Activated CD4-positive, alpha-beta memory T cell treated with anti-CD3 and anti-CD28 coated beads, Interleukin-2, amount 10 ng/mL, durations not matched to agents 7 days and 5 days (primary cell): ENCODE data around the gene PERM1. TPM values are rescaled to one million over a fixed set of nuclear protein-coding genes. Genes with fewer than 3 reads are reported as not detected.

ENCODE experiments used
- CTCF ChIA-PET: fragments of 350-600 bp; sonication (Branson Sonifier 250); formaldehyde crosslinking; loops from one replicate; lab custom pipeline; 2021; ENCODE audit warnings: antibody characterized with exemption, inconsistent platforms; lab: Charles Lee
- POLR2A ChIA-PET: fragments of 350-600 bp; sonication (Branson Sonifier 250); formaldehyde crosslinking; loops from one replicate; lab custom pipeline; 2021; ENCODE audit warnings: antibody characterized with exemption; lab: Charles Lee
- DNase-seq: peaks from one replicate; pipeline ENCODE4 v3.0.0-alpha.2; 2020
- H3K27ac Mint-ChIP-seq: one replicate; pipeline ENCODE4 v1.8.0; 2021; ENCODE audit warnings: mild to moderate bottlenecking, mixed read lengths
- H3K27me3 Mint-ChIP-seq: one replicate; pipeline ENCODE4 v1.8.0; 2021; ENCODE audit warnings: mixed read lengths
- H3K36me3 Mint-ChIP-seq: one replicate; pipeline ENCODE4 v1.8.0; 2021; ENCODE audit warnings: low read depth, mixed read lengths
- H3K4me1 Mint-ChIP-seq: one replicate; pipeline ENCODE4 v1.8.0; 2021; ENCODE audit warnings: mixed read lengths
- H3K4me3 Mint-ChIP-seq: one replicate; pipeline ENCODE4 v1.8.0; 2021; ENCODE audit warnings: mild to moderate bottlenecking, mixed read lengths
- H3K9me3 Mint-ChIP-seq: one replicate; pipeline ENCODE4 v1.8.0; 2021; ENCODE audit warnings: mixed read lengths
- total RNA-seq, 2 experiments: library from RNA; stranded (reverse); gene quantifications; one replicate each; pipeline ENCODE4 v1.2.3, GENCODE V29; 2021

Gene PERM1
- total RNA-seq, 2 experiments from 2014 or later = not detected

DNA sequence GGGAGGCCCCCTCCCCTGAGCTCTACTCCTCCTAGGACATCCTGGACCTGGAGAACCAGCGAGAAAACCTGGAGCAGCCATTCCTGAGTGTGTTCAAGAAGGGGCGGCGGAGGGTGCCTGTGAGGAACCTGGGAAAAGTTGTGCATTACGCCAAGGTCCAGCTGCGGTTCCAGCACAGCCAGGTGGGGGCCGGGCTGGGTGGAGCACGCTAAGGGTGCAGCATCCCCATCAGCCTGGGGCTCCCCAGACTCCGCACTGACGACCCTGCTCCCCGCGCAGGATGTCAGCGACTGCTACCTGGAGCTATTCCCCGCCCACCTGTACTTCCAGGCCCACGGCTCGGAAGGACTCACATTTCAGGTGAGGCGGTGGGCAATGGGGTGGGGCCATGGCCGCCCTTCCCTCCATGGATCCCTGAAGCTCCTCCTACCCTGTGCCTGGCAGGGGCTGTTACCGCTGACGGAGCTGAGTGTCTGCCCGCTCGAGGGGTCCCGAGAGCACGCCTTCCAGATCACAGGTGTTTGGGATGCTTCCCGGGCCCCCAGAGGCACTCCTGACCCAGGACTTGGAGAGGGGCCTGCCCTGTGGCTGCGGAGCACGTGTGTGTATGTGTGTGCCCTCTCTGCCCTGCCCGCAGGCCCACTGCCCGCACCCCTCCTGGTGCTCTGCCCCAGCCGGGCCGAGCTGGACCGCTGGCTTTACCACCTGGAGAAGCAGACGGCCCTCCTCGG lies 11.5 kb downstream of the PERM1 start:
- DNase-seq = no peak
- ChIA-PET CTCF (interaction anchor here (0.7 to 0.9 kb wide), 2 partner anchors 64 to 1668 kb away, joined by 3 read pairs; no protein-coding TSS in a partner anchor), POLR2A (no interaction called here)
- peaks cover 8% of the 10 kb centered on the region for H3K27me3 Mint-ChIP-seq
- peaks cover 3% of the 10 kb centered on the region for H3K36me3 Mint-ChIP-seq
- H3K4me1 Mint-ChIP-seq = peaks cover 15% of the 10 kb centered on the region
- H3K4me3 Mint-ChIP-seq = no peak overlapping the region
- no peak overlapping the region for H3K27ac Mint-ChIP-seq
- H3K9me3 Mint-ChIP-seq = peaks cover 7% of the 10 kb centered on the region

DNA sequence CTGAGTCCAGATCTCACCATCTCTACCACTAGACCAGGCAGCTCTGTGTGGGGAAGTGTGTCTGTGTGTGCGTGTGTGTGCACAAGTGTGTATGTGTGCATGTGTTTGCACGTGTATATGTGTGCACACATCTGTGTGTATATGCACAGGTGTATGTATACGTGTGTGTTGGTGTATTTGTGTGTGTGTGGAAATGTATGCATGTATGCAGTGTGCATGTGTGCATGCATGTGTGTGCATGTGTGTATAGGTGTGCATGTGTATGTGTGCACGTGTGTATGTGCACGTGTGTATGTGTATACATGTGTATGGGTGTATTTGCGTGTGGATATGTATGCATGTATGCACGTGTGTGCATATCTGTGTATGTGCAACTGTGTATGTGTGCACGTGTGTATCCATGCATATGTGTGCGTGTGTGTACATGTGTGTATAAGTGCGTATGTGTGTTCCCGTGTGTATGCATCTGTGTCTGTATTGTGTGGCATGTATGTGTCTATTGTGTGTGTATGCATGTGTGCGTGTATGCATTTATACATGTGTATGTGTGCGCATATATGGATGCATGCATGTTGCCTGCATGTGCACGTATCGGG lies 12.5 kb downstream of the PERM1 start:
- peaks cover 7% of the 10 kb centered on the region for H3K9me3 Mint-ChIP-seq
- H3K27ac Mint-ChIP-seq = no peak overlapping the region
- H3K36me3 Mint-ChIP-seq = peaks cover 6% of the 10 kb centered on the region
- no peak overlapping the region for H3K4me3 Mint-ChIP-seq
- no peak for DNase-seq
- H3K27me3 Mint-ChIP-seq = peaks cover 8% of the 10 kb centered on the region
- CTCF ChIA-PET = no interaction called here
- POLR2A ChIA-PET = no interaction called here
- H3K4me1 Mint-ChIP-seq = peaks cover 17% of the 10 kb centered on the region

DNA sequence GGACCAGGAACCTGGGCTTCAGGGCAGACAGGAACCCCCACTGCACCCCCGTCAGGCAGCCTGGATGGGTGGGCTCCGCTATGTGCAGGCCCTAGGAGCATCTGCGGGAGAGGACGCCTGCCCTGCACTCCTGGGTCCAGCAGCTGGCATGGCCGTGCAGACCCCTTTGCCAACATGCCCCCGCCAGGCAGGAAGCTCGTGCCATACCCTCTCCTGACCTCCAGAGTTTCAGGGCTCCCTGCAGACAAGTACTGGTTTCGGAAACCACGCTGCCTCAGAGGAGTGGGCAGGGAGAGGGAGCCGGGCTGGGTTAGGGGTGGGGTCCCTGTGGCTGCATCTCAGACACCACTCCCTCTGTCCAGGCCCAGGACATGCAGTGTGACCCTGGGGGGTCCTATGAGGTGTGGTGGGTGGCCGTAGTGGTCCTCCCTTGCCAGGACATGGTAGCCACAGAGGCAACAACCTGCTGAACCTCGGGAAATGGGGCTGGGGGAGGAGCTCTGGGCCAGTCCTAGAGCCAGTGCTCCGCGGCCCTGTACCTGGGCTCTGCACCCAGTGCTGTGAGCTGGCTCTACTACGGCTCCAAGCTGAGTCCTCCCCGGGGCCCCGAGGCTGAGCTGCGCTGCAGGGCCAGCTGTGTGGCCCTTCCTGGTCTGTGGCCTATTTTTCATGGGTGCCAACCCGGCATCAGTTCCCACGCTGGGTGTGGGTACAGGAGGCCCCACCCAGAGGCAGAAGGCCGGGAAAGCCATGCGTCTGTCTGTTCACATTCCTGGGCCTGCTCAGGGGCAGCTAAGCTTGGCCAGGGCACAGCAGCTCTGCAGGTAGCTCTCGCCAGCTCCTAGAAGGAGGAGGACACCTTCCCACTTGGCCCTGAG lies 14.2 kb downstream of the PERM1 start:
- no peak overlapping the region for H3K27ac Mint-ChIP-seq
- H3K4me1 Mint-ChIP-seq = peaks cover 17% of the 10 kb centered on the region
- H3K9me3 Mint-ChIP-seq = peaks cover 7% of the 10 kb centered on the region
- H3K27me3 Mint-ChIP-seq = peaks cover 8% of the 10 kb centered on the region
- H3K4me3 Mint-ChIP-seq = no peak overlapping the region
- POLR2A ChIA-PET = interaction anchor here (0.9 to 2.2 kb wide), 6 partner anchors 8 to 47 kb away, joined by 4 to 12 read pairs (median 6); partner anchors contain the start of genes ISG15 and NOC2L
- CTCF ChIA-PET = interaction anchor here (1.3 to 2.5 kb wide), 2 partner anchors 8 to 17 kb away, joined by 3 to 12 read pairs; no protein-coding TSS in a partner anchor
- DNase-seq = no peak
- H3K36me3 Mint-ChIP-seq = peaks cover 10% of the 10 kb centered on the region

DNA sequence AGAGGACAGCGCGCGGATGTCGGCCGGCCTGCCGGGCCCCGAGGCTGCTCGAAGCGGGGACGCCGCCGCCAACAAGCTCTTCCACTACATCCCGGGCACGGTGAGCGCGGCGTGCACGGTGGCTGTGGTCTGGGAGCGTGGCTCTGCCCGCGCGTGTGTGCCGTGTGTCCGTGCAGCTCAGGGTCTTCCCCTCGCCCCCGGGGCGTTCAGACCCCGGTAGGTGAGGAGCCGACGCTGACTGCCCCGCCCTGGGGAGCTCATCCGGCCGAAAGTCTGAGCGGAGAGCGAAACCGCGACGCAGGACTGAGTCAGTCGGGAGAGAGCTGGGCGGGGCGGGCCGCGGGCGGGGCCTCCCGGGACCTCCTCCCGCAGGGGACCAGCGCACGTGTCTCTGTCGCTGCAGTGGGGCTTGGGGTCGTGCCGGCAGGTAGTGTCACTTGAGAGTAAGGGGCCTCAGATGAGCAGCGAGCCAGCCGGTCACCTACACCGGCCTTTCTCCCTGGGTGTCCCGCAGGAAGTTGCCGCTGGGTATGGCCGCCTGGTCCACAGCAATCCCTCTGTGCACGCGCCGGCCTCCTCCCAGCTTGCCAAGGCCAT lies 15.1 kb downstream of the PERM1 start:
- DNase-seq = peak; percentile 87
- H3K9me3 Mint-ChIP-seq = peaks cover 7% of the 10 kb centered on the region
- peaks cover 8% of the 10 kb centered on the region for H3K27me3 Mint-ChIP-seq
- POLR2A ChIA-PET = interaction anchor here (1.0 to 2.2 kb wide), 6 partner anchors 8 to 61 kb away, joined by 3 to 12 read pairs (median 6); partner anchors contain the start of genes ISG15 and NOC2L
- H3K4me1 Mint-ChIP-seq = peaks cover 20% of the 10 kb centered on the region
- H3K4me3 Mint-ChIP-seq = peak overlapping the region; percentile 82
- H3K36me3 Mint-ChIP-seq = peaks cover 14% of the 10 kb centered on the region
- CTCF ChIA-PET = interaction anchor here (1.0 to 2.5 kb wide), 4 partner anchors 9 to 97 kb away, joined by 5 to 12 read pairs (median 6); partner anchors contain the start of gene PERM1
- peak overlapping the region; percentile 83 for H3K27ac Mint-ChIP-seq

DNA sequence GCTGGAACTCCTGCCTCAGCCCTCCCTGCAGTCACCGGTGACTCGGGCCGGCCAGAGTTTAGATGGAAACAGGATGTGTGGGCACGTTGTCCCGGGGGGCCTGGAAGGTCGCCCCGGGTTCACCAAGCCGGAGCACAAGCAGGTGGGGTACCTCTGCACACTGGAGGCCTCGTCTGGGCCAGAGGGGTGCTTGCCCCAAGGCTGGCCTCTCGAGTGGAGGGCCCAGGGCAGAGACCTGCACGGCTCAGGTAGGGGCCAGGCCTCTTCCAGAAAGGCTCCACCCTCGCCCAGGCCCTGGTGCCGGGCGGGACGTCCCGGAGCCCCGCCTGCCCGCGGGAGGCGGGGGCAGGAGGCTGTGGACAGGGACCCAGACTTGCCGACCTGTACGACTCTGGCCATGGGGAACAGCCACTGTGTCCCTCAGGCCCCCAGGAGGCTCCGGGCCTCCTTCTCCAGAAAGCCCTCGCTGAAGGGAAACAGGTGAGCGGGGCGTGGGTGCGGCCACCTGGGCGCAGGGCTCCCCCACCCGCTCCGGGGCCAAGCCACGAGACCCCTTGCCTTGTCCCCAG lies 15.7 kb downstream of the PERM1 start, which contains the start of gene PLEKHN1:
Gene PLEKHN1 (plus strand): TSS at position 348 of the 569 bp plus-strand sequence. CDS start 50 bp downstream, at position 398.
- Mint-ChIP-seq H3K27me3 (peaks cover 8% of the 10 kb centered on the region), H3K36me3 (peaks cover 14% of the 10 kb centered on the region), H3K27ac (peak within 1 kb of the TSS; percentile 83), H3K4me3 (peak within 1 kb of the TSS; percentile 82), H3K9me3 (peaks cover 7% of the 10 kb centered on the region), H3K4me1 (peaks cover 25% of the 10 kb centered on the region)
- ChIA-PET CTCF (interaction anchor here (1.0 to 2.5 kb wide), 4 partner anchors 10 to 97 kb away, joined by 5 to 12 read pairs (median 6); partner anchors contain the start of gene PERM1), POLR2A (interaction anchor here (1.0 to 2.2 kb wide), 5 partner anchors 7 to 61 kb away, joined by 3 to 12 read pairs (median 6); partner anchors contain the start of genes ISG15 and NOC2L)
- DNase-seq = peak; percentile 61

DNA sequence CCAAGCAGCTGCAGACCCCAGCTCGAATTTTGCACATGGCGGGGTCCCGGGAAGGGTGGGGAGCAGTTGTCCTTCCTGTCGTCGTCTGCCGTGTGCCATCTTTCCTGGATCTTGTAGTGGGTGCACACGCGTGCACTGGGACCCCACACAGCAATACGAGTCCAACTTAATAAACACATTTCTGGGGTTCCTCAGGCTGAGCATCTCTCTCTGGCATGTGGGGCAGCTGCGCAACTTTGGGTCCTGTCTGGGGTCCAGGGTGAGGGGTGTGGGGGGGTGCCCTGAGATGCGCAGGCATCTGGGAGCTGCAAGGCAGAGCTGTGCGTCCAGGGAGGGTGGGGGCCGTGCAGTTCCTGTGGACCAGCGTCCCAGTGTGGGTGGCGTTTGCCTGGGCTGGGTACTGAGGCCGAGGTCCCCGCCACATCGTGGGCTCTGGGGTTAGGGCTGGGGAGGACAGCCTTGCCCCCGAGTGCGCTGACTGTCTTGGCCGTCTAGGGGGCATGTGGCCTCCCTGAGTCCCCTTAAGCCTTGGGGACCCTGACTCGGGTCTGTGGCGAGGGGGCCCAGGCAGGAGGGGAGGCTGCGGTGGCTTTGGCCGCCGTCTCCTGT lies 16.3 kb downstream of the PERM1 start:
- CTCF ChIA-PET = interaction anchor here (2.4 kb wide), 1 partner anchor 98 kb away, joined by 7 read pairs; no protein-coding TSS in a partner anchor
- Mint-ChIP-seq H3K4me3 (peak overlapping the region; percentile 57), H3K27ac (peak overlapping the region; percentile 74)

DNA sequence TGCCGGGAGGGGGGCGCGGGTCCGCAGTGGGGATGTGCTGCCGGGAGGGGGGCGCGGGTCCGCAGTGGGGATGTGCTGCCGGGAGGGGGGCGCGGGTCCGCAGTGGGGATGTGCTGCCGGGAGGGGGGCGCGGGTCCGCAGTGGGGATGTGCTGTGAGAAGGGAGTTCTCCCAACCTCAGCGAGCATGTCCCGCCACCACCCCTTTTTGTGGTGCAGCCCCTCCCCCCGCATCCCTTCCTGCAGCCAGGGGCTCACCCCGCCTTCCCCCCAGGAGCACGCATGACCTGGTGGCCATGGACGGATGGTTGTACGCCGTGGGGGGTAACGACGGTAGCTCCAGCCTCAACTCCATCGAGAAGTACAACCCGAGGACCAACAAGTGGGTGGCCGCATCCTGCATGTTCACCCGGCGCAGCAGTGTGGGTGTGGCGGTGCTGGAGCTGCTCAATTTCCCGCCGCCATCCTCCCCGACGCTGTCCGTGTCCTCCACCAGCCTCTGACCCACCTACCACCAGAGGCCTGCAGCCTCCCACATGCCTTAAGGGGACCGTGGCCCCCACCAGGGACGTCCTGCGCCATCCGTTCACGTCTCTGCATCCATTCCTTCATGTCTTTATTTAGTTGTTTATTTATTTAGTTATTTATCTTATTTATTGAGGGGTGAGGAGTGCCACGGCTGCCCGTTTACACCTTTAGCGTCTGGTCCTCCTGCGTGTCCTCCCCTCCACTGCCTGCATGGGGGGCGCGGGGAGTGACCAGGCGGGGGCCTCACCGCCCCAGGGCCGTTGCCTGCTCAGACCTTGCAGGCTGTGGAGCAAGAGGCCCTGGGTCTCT lies 17.0 kb downstream of the PERM1 start:
- H3K4me1 Mint-ChIP-seq = peaks cover 27% of the 10 kb centered on the region
- H3K27me3 Mint-ChIP-seq = peaks cover 8% of the 10 kb centered on the region
- peaks cover 14% of the 10 kb centered on the region for H3K36me3 Mint-ChIP-seq
- ChIA-PET CTCF (interaction anchor here (2.4 kb wide), 1 partner anchor 99 kb away, joined by 7 read pairs; no protein-coding TSS in a partner anchor), POLR2A (no interaction called here)
- H3K4me3 Mint-ChIP-seq = no peak overlapping the region
- no peak overlapping the region for H3K27ac Mint-ChIP-seq
- H3K9me3 Mint-ChIP-seq = peaks cover 7% of the 10 kb centered on the region
- no peak for DNase-seq

More for the DNA sequence above, 16.3 kb downstream of the PERM1 start:
- H3K27me3 Mint-ChIP-seq = peaks cover 8% of the 10 kb centered on the region
- no peak for DNase-seq
- POLR2A ChIA-PET = no interaction called here
- H3K9me3 Mint-ChIP-seq = peaks cover 7% of the 10 kb centered on the region
- peaks cover 14% of the 10 kb centered on the region for H3K36me3 Mint-ChIP-seq
- peaks cover 25% of the 10 kb centered on the region for H3K4me1 Mint-ChIP-seq

DNA sequence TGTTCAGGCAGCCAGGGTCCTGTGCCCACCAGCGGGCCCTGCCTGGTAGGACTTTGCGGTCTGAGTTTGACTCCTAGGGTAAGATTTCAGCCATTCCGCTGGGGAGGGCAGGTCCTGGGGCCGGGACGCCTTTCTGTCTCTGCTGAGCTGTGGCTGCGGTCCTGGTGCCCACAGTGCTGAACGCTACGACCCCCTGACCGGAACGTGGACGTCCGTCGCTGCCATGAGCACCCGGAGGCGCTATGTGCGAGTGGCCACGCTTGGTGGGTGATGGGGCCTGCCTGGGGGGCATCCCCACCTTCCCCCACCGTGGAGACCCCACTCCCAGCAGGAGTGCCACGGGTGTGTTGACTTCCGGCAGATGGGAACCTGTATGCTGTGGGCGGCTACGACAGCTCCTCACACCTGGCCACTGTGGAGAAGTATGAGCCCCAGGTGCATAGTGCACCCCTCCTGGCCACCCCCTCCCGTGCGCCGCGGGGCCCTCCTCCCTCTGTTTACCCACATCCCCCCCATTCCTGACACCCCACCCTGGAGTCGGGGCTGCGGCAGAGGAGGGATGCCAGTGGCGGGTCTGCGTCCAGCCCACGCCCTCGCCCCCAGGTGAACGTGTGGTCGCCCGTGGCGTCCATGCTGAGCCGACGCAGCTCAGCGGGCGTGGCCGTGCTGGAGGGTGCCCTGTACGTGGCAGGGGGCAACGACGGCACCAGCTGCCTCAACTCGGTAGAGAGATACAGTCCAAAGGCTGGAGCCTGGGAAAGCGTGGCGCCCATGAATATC lies 18.0 kb downstream of the PERM1 start:
- peaks cover 30% of the 10 kb centered on the region for H3K4me1 Mint-ChIP-seq
- H3K4me3 Mint-ChIP-seq = peak overlapping the region; percentile 10
- CTCF ChIA-PET = interaction anchor here (1.3 kb wide), 1 partner anchor 31 kb away, joined by 3 read pairs; no protein-coding TSS in a partner anchor

DNA sequence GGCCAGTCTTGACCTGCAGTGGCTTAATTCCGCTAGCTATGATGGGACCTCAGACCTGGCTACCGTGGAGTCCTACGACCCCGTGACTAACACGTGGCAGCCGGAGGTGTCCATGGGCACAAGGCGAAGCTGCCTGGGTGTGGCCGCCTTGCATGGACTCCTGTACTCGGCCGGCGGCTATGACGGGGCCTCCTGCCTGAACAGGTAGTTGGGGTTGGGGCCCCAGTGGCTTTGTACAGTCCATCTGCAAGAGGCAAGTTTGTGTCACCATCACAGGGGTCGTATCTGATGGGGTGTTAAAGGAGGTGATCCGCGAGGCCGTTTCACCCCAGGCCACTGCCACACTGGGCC lies 18.6 kb downstream of the PERM1 start:
- POLR2A ChIA-PET = no interaction called here
- CTCF ChIA-PET = interaction anchor here (1.3 kb wide), 1 partner anchor 31 kb away, joined by 3 read pairs; no protein-coding TSS in a partner anchor
- Mint-ChIP-seq H3K4me1 (peaks cover 33% of the 10 kb centered on the region), H3K27me3 (no peaks in the 10 kb centered on the region), H3K36me3 (peaks cover 16% of the 10 kb centered on the region), H3K9me3 (no peaks in the 10 kb centered on the region), H3K4me3 (no peak overlapping the region), H3K27ac (no peak overlapping the region)
- DNase-seq = no peak

More for the DNA sequence above, 18.0 kb downstream of the PERM1 start:
- no peaks in the 10 kb centered on the region for H3K9me3 Mint-ChIP-seq
- POLR2A ChIA-PET = no interaction called here
- H3K27me3 Mint-ChIP-seq = peaks cover under 1% of the 10 kb centered on the region
- peaks cover 15% of the 10 kb centered on the region for H3K36me3 Mint-ChIP-seq
- no peak for DNase-seq
- peak overlapping the region; percentile 10 for H3K27ac Mint-ChIP-seq
